Activated CD4-positive, alpha-beta memory T cell treated with anti-CD3 and anti-CD28 coated beads, Interleukin-2, amount 10 ng/mL, durations not matched to agents 7 days and 5 days (primary cell): ENCODE data around the gene TMC6. TPM values are rescaled to one million over a fixed set of nuclear protein-coding genes. Genes with fewer than 3 reads are reported as not detected.

Source experiments
- CTCF ChIA-PET: fragments of 350-600 bp; sonication (Branson Sonifier 250); formaldehyde crosslinking; loops from one replicate; lab custom pipeline; 2021; ENCODE audit warnings: antibody characterized with exemption, inconsistent platforms; lab: Charles Lee
- POLR2A ChIA-PET: fragments of 350-600 bp; sonication (Branson Sonifier 250); formaldehyde crosslinking; loops from one replicate; lab custom pipeline; 2021; ENCODE audit warnings: antibody characterized with exemption; lab: Charles Lee
- DNase-seq: peaks from one replicate; pipeline ENCODE4 v3.0.0-alpha.2; 2020
- H3K27ac Mint-ChIP-seq: one replicate; pipeline ENCODE4 v1.8.0; 2021; ENCODE audit warnings: mild to moderate bottlenecking, mixed read lengths
- H3K27me3 Mint-ChIP-seq: one replicate; pipeline ENCODE4 v1.8.0; 2021; ENCODE audit warnings: mixed read lengths
- H3K36me3 Mint-ChIP-seq: one replicate; pipeline ENCODE4 v1.8.0; 2021; ENCODE audit warnings: low read depth, mixed read lengths
- H3K4me1 Mint-ChIP-seq: one replicate; pipeline ENCODE4 v1.8.0; 2021; ENCODE audit warnings: mixed read lengths
- H3K4me3 Mint-ChIP-seq: one replicate; pipeline ENCODE4 v1.8.0; 2021; ENCODE audit warnings: mild to moderate bottlenecking, mixed read lengths
- H3K9me3 Mint-ChIP-seq: one replicate; pipeline ENCODE4 v1.8.0; 2021; ENCODE audit warnings: mixed read lengths
- total RNA-seq, 2 experiments: library from RNA; stranded (reverse); gene quantifications; one replicate each; pipeline ENCODE4 v1.2.3, GENCODE V29; 2021

Gene TMC6
- total RNA-seq, 2 experiments from 2014 or later, result 460 to 463 TPM

- Mint-ChIP-seq H3K27me3 (no peaks in the 10 kb centered on the region), H3K4me3 (no peak overlapping the region), H3K27ac (no peak overlapping the region), H3K36me3 (peaks cover 45% of the 10 kb centered on the region), H3K9me3 (no peaks in the 10 kb centered on the region), H3K4me1 (peaks cover 19% of the 10 kb centered on the region)
- CTCF ChIA-PET, result interaction anchor here (0.6 to 1.6 kb wide), 4 partner anchors 24 to 1289 kb away, joined by 3 to 6 read pairs (median 4); no protein-coding TSS in a partner anchor
- POLR2A ChIA-PET, result interaction anchor here (1.2 to 8.8 kb wide), 2 partner anchors 20 to 75 kb away, joined by 3 to 197 read pairs; partner anchors contain the start of genes TMC6 and TMC8
- DNase-seq, result no peak
Observed at GRCh38 chr17:78108726-78109488, 19.6 kb downstream of the TMC6 start.

GRCh38 chr17:78107976-78108725, 20.4 kb downstream of the TMC6 start:
- Mint-ChIP-seq H3K36me3 (peaks cover 41% of the 10 kb centered on the region), H3K9me3 (no peaks in the 10 kb centered on the region), H3K27ac (peak overlapping the region; percentile 6), H3K27me3 (no peaks in the 10 kb centered on the region), H3K4me3 (no peak overlapping the region), H3K4me1 (peaks cover 11% of the 10 kb centered on the region)
- no peak for DNase-seq
- ChIA-PET POLR2A (interaction anchor here (0.5 to 8.8 kb wide), 3 partner anchors 20 to 102 kb away, joined by 3 to 197 read pairs (median 3); partner anchors contain the start of genes TMC6 and TMC8), CTCF (interaction anchor here (0.8 to 1.1 kb wide), 2 partner anchors 23 to 85 kb away, joined by 3 to 4 read pairs; no protein-coding TSS in a partner anchor)

DNA sequence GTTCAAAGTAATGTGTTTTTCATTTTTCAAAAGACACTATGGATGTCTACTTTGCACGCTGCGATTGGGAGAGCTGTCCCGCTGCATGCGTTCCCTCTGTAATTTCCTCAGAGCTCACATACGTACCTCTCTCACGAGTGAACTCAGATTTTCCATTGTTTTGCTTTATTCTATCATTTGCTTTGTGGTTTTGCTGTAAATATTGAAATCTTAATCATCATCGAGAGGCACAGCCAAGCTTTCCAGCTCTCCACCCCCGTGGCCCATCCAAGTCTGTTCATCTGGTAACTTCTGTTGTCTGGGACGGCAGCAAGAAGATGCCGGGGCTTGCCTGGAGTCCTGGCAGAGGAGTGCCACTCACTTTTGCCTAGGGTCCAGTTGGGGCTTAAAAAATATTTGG, 21.1 kb downstream of the TMC6 start:
- peak overlapping the region; percentile 6 for H3K27ac Mint-ChIP-seq
- POLR2A ChIA-PET, result interaction anchor here (0.5 kb wide), 1 partner anchor 101 kb away, joined by 3 read pairs; no protein-coding TSS in a partner anchor

DNA sequence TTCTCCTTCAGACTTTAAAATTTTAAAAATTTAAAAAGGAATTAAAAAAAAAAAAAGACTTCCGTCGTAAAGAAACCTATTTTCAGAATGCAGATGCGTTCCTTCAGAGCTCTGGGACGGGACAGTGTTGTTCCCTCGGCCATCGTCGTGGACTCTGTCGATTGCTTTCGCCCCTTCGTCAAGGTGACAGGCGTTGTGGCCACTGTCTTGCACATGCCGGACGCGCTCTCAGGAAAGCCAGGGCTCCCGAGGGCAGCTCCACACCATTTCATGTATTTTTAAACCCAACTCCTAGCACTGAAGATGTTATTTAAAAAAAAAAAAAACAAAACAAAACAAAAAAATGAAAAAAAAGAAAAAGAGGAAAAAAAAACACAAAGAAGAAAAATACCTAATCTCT, 22.3 kb downstream of the TMC6 start:
- no peak overlapping the region for H3K27ac Mint-ChIP-seq
- POLR2A ChIA-PET, result no interaction called here
- no peak for DNase-seq
- peaks cover 39% of the 10 kb centered on the region for H3K36me3 Mint-ChIP-seq
- H3K27me3 Mint-ChIP-seq, result no peaks in the 10 kb centered on the region
- peaks cover 3% of the 10 kb centered on the region for H3K4me1 Mint-ChIP-seq
- no peaks in the 10 kb centered on the region for H3K9me3 Mint-ChIP-seq
- CTCF ChIA-PET, result interaction anchor here (0.7 to 1.1 kb wide), 4 partner anchors 31 to 152 kb away, joined by 3 to 4 read pairs (median 3); no protein-coding TSS in a partner anchor
- H3K4me3 Mint-ChIP-seq, result no peak overlapping the region

More for the DNA sequence above, 21.1 kb downstream of the TMC6 start:
- Mint-ChIP-seq H3K4me3 (no peak overlapping the region), H3K36me3 (peaks cover 37% of the 10 kb centered on the region), H3K9me3 (no peaks in the 10 kb centered on the region), H3K4me1 (peaks cover 4% of the 10 kb centered on the region), H3K27me3 (no peaks in the 10 kb centered on the region)
- CTCF ChIA-PET, result no interaction called here
- DNase-seq, result no peak

DNA sequence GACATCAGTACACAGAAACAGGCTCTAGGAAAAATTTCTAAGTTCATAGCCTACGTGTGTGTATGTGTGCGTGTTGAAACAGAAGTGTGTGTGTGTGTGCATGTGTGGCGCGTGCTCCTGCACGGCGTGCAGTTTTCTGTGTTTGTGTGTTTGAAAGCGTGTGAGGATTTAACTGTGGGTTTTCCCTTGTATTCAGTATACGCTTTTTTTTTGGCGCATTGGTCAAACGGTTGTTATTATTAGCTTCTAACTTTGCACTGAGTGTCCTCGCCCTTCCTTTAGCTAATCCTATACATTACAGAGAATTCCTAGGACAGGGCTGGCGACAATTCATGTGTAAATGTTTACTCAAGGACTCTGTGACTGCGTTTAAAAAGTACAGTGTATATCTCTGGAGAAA, 23.0 kb downstream of the TMC6 start:
- ChIA-PET POLR2A (no interaction called here), CTCF (interaction anchor here (1.1 to 1.3 kb wide), 3 partner anchors 32 to 65 kb away, joined by 3 read pairs; no protein-coding TSS in a partner anchor)
- Mint-ChIP-seq H3K36me3 (peaks cover 37% of the 10 kb centered on the region), H3K27ac (no peak overlapping the region), H3K4me1 (peaks cover under 1% of the 10 kb centered on the region), H3K4me3 (no peak overlapping the region), H3K27me3 (no peaks in the 10 kb centered on the region), H3K9me3 (no peaks in the 10 kb centered on the region)
- DNase-seq, result no peak

- Mint-ChIP-seq H3K4me1 (no peaks in the 10 kb centered on the region), H3K27ac (no peak overlapping the region), H3K9me3 (no peaks in the 10 kb centered on the region), H3K4me3 (no peak overlapping the region), H3K36me3 (peaks cover 37% of the 10 kb centered on the region), H3K27me3 (no peaks in the 10 kb centered on the region)
- ChIA-PET POLR2A (no interaction called here), CTCF (interaction anchor here (1.3 kb wide), 1 partner anchor 35 kb away, joined by 3 read pairs; no protein-coding TSS in a partner anchor)
- DNase-seq, result no peak
Observed at GRCh38 chr17:78105101-78105500, 23.5 kb downstream of the TMC6 start.

- ChIA-PET CTCF (interaction anchor here (1.3 kb wide), 1 partner anchor 36 kb away, joined by 3 read pairs; no protein-coding TSS in a partner anchor), POLR2A (no interaction called here)
- H3K27me3 Mint-ChIP-seq, result no peaks in the 10 kb centered on the region
Observed at GRCh38 chr17:78104540-78104941, 24.0 kb downstream of the TMC6 start.

DNA sequence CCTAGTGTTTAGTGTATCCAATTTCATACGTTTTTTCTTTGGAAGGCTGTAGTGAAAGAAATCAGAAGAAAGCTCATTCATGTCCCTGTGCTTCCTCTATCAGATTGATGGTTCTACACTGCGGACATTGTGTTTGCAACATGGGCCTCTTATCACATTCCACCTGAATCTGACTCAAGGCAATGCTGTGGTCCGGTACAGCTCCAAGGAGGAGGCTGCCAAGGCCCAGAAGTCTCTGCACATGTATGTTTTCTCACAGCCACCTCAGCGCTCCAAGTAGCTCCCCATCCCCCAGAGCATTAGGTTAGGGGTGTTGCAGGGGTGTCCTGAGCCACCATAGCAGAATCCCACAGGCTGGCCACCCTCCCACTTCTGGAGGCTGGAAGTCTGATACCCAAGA, 25.2 kb downstream of the TMC6 start:
- Mint-ChIP-seq H3K36me3 (peaks cover 42% of the 10 kb centered on the region), H3K4me3 (no peak overlapping the region), H3K27me3 (no peaks in the 10 kb centered on the region), H3K4me1 (no peaks in the 10 kb centered on the region), H3K27ac (no peak overlapping the region), H3K9me3 (no peaks in the 10 kb centered on the region)
- ChIA-PET POLR2A (no interaction called here), CTCF (interaction anchor here (1.1 kb wide), 1 partner anchor 18 kb away, joined by 3 read pairs; no protein-coding TSS in a partner anchor)
- DNase-seq, result no peak

More at GRCh38 chr17:78104540-78104941, 24.0 kb downstream of the TMC6 start:
- DNase-seq, result no peak
- Mint-ChIP-seq H3K4me1 (no peaks in the 10 kb centered on the region), H3K9me3 (no peaks in the 10 kb centered on the region), H3K27ac (no peak overlapping the region), H3K4me3 (no peak overlapping the region), H3K36me3 (peaks cover 40% of the 10 kb centered on the region)

- CTCF ChIA-PET, result interaction anchor here (1.4 kb wide), 1 partner anchor 17 kb away, joined by 5 read pairs; no protein-coding TSS in a partner anchor
- peaks cover 51% of the 10 kb centered on the region for H3K36me3 Mint-ChIP-seq
Observed at GRCh38 chr17:78101542-78101941, 27.0 kb downstream of the TMC6 start.

GRCh38 chr17:78101112-78101511, 27.4 kb downstream of the TMC6 start:
- Mint-ChIP-seq H3K4me1 (no peaks in the 10 kb centered on the region), H3K36me3 (peaks cover 55% of the 10 kb centered on the region), H3K27me3 (no peaks in the 10 kb centered on the region), H3K9me3 (no peaks in the 10 kb centered on the region), H3K27ac (no peak overlapping the region), H3K4me3 (no peak overlapping the region)
- no peak for DNase-seq
- ChIA-PET CTCF (interaction anchor here (1.4 kb wide), 1 partner anchor 16 kb away, joined by 5 read pairs; no protein-coding TSS in a partner anchor), POLR2A (no interaction called here)

More at GRCh38 chr17:78101542-78101941, 27.0 kb downstream of the TMC6 start:
- POLR2A ChIA-PET, result no interaction called here
- Mint-ChIP-seq H3K27me3 (no peaks in the 10 kb centered on the region), H3K4me1 (no peaks in the 10 kb centered on the region), H3K4me3 (no peak overlapping the region), H3K27ac (no peak overlapping the region), H3K9me3 (no peaks in the 10 kb centered on the region)
- DNase-seq, result no peak

GRCh38 chr17:78096093-78096492, 32.5 kb downstream of the TMC6 start:
- DNase-seq, result no peak
- no peak overlapping the region for H3K4me3 Mint-ChIP-seq
- no peak overlapping the region for H3K27ac Mint-ChIP-seq
- no peaks in the 10 kb centered on the region for H3K4me1 Mint-ChIP-seq
- no peaks in the 10 kb centered on the region for H3K9me3 Mint-ChIP-seq
- no peaks in the 10 kb centered on the region for H3K27me3 Mint-ChIP-seq
- POLR2A ChIA-PET, result no interaction called here
- CTCF ChIA-PET, result interaction anchor here (0.8 to 1.3 kb wide), 2 partner anchors 11 kb away, joined by 4 to 5 read pairs; no protein-coding TSS in a partner anchor
- H3K36me3 Mint-ChIP-seq, result peaks cover 73% of the 10 kb centered on the region

DNA sequence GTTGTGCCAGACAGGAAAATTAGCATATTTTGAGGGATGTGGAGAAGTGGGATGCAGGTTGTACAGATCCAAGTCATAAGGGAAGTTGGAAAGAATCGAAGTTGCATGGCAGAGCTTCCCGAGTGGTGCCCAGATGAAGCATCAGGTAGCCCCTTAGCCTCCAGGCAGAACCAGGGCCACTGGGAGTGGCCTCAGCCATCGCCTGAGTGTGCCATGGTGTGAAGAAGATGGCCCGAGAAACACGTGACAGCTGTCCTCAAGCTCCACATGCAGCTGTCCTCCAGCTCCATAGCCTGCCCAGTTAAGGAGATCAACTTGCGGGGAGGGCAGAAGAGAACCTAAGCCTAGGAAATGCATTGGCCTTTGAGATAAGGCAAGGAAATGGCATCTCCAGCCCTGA, 33.5 kb downstream of the TMC6 start:
- POLR2A ChIA-PET, result interaction anchor here (1.3 kb wide), 1 partner anchor 49 kb away, joined by 3 read pairs; no protein-coding TSS in a partner anchor
- Mint-ChIP-seq H3K9me3 (no peaks in the 10 kb centered on the region), H3K4me3 (no peak overlapping the region), H3K4me1 (no peaks in the 10 kb centered on the region), H3K36me3 (peaks cover 69% of the 10 kb centered on the region), H3K27ac (no peak overlapping the region), H3K27me3 (no peaks in the 10 kb centered on the region)
- CTCF ChIA-PET, result interaction anchor here (1.3 kb wide), 1 partner anchor 10 kb away, joined by 5 read pairs; no protein-coding TSS in a partner anchor
- DNase-seq, result no peak
